GM19463 (cell line): ENCODE data around the gene CARD9.

Source experiments
- ATAC-seq: cut with Tn5 transposase; IDR thresholded peaks from one replicate; pipeline ENCODE4 v1.9.1; 2021; ENCODE audit warnings: mild to moderate bottlenecking, moderate library complexity; ENCODE audit not compliant: unreplicated experiment

The CARD9 gene

DNA sequence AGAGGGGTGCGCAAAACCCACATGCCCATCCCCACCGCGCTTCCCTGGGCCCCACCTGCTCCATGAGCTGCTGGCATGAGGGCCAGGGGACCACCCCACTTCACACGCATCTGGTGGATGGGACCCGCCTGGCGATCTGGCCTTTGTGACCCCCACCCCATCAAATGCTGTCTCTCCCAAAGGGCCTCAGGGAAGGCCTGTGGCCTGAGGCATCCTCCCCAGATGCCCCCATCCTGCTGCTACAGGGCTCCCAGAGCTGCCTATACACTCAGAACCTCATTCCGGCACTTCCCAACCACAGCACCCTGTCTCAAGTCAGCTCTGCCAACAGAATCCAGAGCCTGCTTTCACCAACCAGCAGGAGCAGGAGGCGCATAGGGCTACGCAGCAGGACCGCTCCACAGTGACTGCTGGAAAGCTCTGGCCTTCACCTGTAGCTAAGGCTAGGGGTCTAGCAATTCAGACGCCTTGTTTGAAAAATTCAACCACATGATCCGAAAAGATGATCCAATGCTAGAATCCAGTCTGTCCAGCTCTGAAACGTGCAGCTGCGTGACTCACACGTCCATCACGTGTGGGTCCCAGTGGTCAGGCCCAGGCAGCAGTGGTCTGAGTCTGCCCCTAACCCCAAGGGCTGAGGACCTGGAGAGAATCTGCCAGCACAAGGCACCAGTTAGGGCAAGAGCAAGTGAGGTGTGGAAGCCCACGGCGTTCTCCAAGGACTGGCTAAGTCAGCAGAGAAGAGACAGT lies 27.9 kb upstream of the CARD9 start:
- no peak for ATAC-seq

- ATAC-seq: peak; percentile 69
These were observed 26.8 kb upstream of the CARD9 start, which contains the start of gene SNAPC4 for GRCh38 chr9:136400038-136400834. SNAPC4 (minus strand) TSS chr9:136400170; CDS start chr9:136398428, 1,742 bp downstream.

DNA sequence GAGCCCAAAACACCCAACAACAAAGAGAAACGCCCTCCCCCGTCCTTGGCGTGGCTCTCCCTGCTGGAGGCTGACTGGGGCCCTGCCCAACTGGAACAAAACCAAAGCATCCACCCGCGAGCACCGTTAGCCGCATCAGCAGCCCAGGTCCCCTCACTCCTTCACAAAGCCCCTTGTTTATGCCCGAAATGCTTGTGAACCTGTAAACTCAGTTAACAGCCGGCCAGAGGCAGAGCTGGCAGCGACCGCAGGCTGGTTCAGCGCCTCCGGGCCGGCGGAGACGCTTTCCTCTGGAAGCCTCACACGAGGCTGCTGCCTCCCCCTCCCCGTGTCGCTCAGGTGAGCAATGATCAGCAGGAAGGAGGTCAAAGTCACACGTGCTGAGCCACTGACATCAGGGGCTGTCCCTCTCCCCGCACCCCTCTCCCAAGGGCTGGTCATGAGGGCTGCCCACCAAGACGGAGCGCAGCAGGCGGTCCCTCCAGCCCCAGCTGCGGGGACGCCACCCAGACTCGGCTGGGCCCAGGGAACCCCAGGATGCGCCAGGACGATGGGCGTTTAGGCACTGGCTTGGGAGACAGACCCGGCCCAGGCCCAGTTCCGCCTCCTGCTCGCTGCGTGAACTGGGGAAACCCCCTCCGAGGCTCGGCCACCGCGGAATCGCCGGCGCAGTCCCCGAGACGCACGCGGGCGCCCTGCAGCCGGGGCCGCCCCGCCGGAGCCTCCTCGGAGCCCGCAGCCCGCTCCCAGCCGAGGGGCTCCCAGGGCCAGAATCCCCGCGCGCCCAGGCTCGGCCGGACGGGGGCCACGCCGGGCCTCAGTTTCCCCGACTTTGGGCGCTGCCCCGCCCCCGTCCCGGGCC lies 25.9 kb upstream of the CARD9 start:
- peak; percentile 31 for ATAC-seq

GRCh38 chr9:136398286-136398685 lies 24.8 kb upstream of the CARD9 start:
- ATAC-seq: no peak

GRCh38 chr9:136397643-136398042 lies 24.2 kb upstream of the CARD9 start:
- ATAC-seq: no peak

DNA sequence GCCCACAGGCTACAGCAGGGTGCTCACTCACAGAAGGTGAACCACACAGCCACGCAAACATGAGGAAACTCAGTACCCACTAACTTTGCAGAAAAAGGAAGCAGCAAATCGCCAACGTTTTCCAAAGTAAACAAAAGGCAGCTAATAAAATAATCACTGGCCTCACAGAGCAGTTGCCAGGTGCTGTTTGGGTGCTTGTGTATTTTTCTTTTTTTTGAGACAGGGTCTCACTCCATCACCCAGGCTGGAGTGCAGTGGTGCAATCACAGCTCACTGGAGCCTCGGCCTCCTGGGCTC lies 22.7 kb upstream of the CARD9 start:
- ATAC-seq: no peak

GRCh38 chr9:136395345-136396218 lies 22.1 kb upstream of the CARD9 start:
- ATAC-seq: no peak

GRCh38 chr9:136395020-136395340 lies 21.5 kb upstream of the CARD9 start:
- ATAC-seq: no peak

GRCh38 chr9:136394312-136395019 lies 21.0 kb upstream of the CARD9 start:
- no peak for ATAC-seq

DNA sequence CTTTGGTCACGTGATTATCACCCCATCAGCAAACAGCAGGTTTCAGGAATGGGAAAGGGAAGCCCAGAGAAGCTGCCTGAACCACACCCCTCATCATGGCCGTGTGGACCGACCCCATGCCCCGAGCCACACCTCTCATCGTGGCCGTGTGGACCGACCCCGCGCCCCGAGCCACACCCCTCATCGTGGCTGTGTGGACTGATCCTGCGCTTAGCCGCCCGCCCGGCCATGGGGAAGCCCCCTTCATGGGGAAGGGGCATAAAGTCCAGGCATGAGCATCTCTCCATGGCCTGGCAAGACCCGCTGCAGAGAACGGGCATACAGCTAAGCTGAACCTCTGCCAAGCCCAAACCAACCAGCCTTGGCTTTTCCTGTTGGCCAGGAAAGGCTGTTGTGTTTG lies 20.1 kb upstream of the CARD9 start:
- ATAC-seq: no peak

GRCh38 chr9:136392538-136393449 lies 19.3 kb upstream of the CARD9 start:
- ATAC-seq: no peak

GRCh38 chr9:136391737-136392537 lies 18.5 kb upstream of the CARD9 start:
- ATAC-seq: no peak

- no peak for ATAC-seq
These were observed 15.9 kb upstream of the CARD9 start for GRCh38 chr9:136389396-136389795.

GRCh38 chr9:136387217-136387616 lies 13.7 kb upstream of the CARD9 start:
- no peak for ATAC-seq

- ATAC-seq: no peak
These were observed 12.5 kb upstream of the CARD9 start for GRCh38 chr9:136386018-136386417.

- no peak for ATAC-seq
These were observed 11.5 kb upstream of the CARD9 start for GRCh38 chr9:136385015-136385414.

DNA sequence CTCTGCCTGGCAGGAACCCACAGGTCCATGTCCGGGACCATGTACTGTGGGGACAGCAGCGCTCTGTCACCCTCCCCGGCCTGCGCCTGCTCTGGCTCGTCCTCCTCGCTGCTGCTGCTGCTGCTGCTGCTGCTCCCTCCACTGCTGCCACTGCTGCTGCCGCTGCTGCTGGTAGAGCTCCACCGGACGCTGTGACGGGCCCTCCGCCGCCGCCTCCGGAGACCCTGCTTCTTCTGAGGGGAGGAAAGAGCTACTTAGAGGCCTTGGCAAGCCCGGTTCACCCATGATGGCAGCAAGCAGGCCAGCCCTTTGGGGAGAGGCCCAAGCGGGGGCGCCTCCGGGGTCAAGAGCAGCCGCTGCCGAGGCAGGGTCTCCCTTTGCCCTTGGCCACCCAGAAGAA lies 10.0 kb upstream of the CARD9 start:
- ATAC-seq: no peak

- ATAC-seq: no peak
These were observed 8.6 kb upstream of the CARD9 start for GRCh38 chr9:136381966-136382513.
